LoVo (cell line): ENCODE data around the gene GPR173.

ENCODE experiments used
- DNase-seq: peaks from one replicate; pipeline ENCODE4 v3.0.0-alpha.2; 2016; ENCODE audit warnings: low spot score

GPR173 gene

GRCh38 chrX:53089925-53090324, 41.3 kb downstream of the GPR173 start:
- no peak for DNase-seq

- no peak for DNase-seq
Observed at GRCh38 chrX:53091354-53091753, 42.8 kb downstream of the GPR173 start.

- DNase-seq = peak; percentile 73
Observed at GRCh38 chrX:53093177-53093655, 44.6 kb downstream of the GPR173 start.

GRCh38 chrX:53093748-53094581, 45.4 kb downstream of the GPR173 start, which contains the start of gene KANTR:
KANTR (plus strand) TSS chrX:53094142; CDS start chrX:53124273, 30,131 bp downstream.
- peak; percentile 89 for DNase-seq

- DNase-seq = no peak
Observed at GRCh38 chrX:53094582-53094905, 46.0 kb downstream of the GPR173 start.

- DNase-seq = no peak
Observed at GRCh38 chrX:53095796-53096195, 47.2 kb downstream of the GPR173 start.

GRCh38 chrX:53114864-53115549, 66.4 kb downstream of the GPR173 start:
- no peak for DNase-seq

GRCh38 chrX:53115550-53115874, 66.9 kb downstream of the GPR173 start:
- DNase-seq = no peak

- no peak for DNase-seq
Observed at GRCh38 chrX:53116101-53116500, 67.5 kb downstream of the GPR173 start.

GRCh38 chrX:53122013-53122412, 73.4 kb downstream of the GPR173 start:
- DNase-seq = no peak

- DNase-seq = no peak
Observed at GRCh38 chrX:53125506-53125905, 76.9 kb downstream of the GPR173 start.

- DNase-seq = no peak
Observed at GRCh38 chrX:53126377-53126776, 77.8 kb downstream of the GPR173 start.

GRCh38 chrX:53128097-53128749, 79.6 kb downstream of the GPR173 start:
- no peak for DNase-seq
